Smooth muscle cell (in vitro differentiated cells): ENCODE results near the gene ARHGAP8. TPM values are rescaled to one million over a fixed set of nuclear protein-coding genes. Genes with fewer than 3 reads are reported as not detected.

Experiments used
- DNase-seq: peaks from one replicate; lab custom pipeline; 2025; ENCODE audit not compliant: unreplicated experiment; lab: John Stamatoyannopoulos, UW
- H2AFZ ChIP-seq: fragments of 200-600 bp; sonication (generic); 2 replicates; pipeline ENCODE4 v1.6.0; 2016; ENCODE audit warnings: antibody characterized with exemption, low read depth, mild to moderate bottlenecking
- H3F3A ChIP-seq: fragments of 200-600 bp; sonication (generic); 2 replicates; pipeline ENCODE4 v1.6.0; 2017; ENCODE audit warnings: antibody characterized with exemption, low read depth
- H3K27ac ChIP-seq: fragments of 200-600 bp; sonication (generic); 2 replicates; pipeline ENCODE4 v1.5.1; 2016; ENCODE audit warnings: low read depth, mild to moderate bottlenecking
- H3K27me3 ChIP-seq: fragments of 200-600 bp; sonication (generic); 2 replicates; pipeline ENCODE4 v1.6.1; 2016; ENCODE audit warnings: low read depth, mild to moderate bottlenecking
- H3K36me3 ChIP-seq: fragments of 200-600 bp; sonication (generic); 2 replicates; pipeline ENCODE4 v1.5.1; 2016; ENCODE audit warnings: low read depth
- H3K4me1 ChIP-seq: fragments of 200-600 bp; sonication (generic); 2 replicates; pipeline ENCODE4 v1.5.1; 2016; ENCODE audit warnings: low read depth
- H3K4me2 ChIP-seq: fragments of 200-600 bp; sonication (generic); 2 replicates; pipeline ENCODE4 v1.6.0; 2016; ENCODE audit warnings: mild to moderate bottlenecking
- H3K4me3 ChIP-seq: fragments of 200-600 bp; sonication (generic); 2 replicates; pipeline ENCODE4 v1.5.1; 2016; ENCODE audit warnings: mild to moderate bottlenecking
- H3K79me2 ChIP-seq: fragments of 200-600 bp; sonication (generic); 2 replicates; pipeline ENCODE4 v1.6.0; 2016; ENCODE audit warnings: low read depth, mild to moderate bottlenecking
- H3K9ac ChIP-seq: fragments of 200-600 bp; sonication (generic); 2 replicates; pipeline ENCODE4 v1.6.0; 2016; ENCODE audit warnings: low read depth
- H3K9me3 ChIP-seq: fragments of 200-600 bp; sonication (generic); replicated peaks from 2 replicates; pipeline ENCODE4 v1.5.1; 2016; ENCODE audit warnings: low read depth
- H4K20me1 ChIP-seq: fragments of 200-600 bp; sonication (generic); 2 replicates; pipeline ENCODE4 v1.6.0; 2016; ENCODE audit warnings: low read depth
- WGBS: methylation state at CpG from one replicate; pipeline ENCODE4 v1.1.7; 2016; ENCODE audit warnings: low lambda C conversion rate; 5-methylcytosine and 5-hydroxymethylcytosine counted together
- polyA plus RNA-seq: library from polyadenylated mRNA; unstranded; fragments of >200 nt; fragmentation: Nextera tagmentation; extraction: Ambion mirVana; gene quantifications from 2 replicates; pipeline ENCODE4 v1.2.1, GENCODE V29; 2016
- total RNA-seq: library from RNA; depleted of rRNA; stranded (reverse); fragments of >200 nt; gene quantifications from 2 replicates; pipeline ENCODE4 v1.2.3, GENCODE V29; 2014
- TF ChIP-seq, protein P1 (sequence below): fragments of 200-600 bp; sonication (generic); IDR thresholded peaks from 2 replicates; pipeline ENCODE4 v1.5.1; 2017; ENCODE audit warnings: borderline replicate concordance, mild to moderate bottlenecking, antibody characterized with exemption; ENCODE audit not compliant: insufficient read depth, poor library complexity, severe bottlenecking

The ARHGAP8 gene
- total and polyA plus RNA-seq, 2 experiments from 2014 or later = 5.8 to 11.4 TPM

DNA sequence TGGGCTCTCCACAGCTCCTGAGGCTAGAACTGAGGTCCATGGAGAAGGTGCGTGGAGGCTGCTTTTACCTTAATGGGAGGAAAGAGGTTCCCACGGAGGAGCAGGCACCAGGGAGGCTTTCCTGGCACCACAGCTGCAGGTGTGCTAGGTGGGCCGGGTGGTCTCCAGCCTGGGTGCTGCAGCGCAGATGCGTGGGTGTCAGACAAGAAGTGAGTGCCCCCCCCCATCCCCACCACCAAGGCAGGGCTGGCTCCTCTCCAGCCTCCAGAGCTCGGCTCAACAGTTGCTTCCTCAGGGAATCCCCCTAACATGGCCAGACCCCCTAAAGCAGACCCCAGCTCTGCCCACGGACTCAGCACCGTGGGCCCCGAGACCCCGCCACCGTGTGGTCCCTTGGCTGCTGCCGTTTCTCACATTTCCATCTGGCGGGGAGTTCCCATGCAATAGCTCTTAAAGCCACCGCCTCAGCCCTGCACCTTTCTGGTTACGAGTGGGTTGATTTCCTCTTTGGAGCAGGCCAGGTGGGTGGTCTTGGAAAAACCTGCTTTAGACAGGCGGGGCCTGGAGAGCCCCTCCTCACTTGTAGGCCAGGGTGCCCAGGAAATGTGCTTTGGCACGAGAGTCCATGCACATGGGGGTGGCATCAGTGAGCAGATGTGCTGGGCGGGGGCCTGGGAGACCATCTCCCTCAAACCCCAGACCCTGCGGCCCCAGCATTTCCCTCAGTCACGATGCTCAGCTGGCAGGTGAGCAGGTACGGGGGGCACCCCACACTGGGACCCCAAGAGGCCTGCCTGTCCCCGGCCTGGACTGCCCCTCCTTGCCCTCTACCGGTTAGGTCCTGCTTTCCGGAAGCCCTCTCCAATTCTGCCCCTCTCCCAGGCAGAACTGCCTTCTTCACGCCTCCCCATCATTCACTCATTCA, 93.7 kb downstream of the ARHGAP8 start:
- no peaks in the 10 kb centered on the region for H4K20me1 ChIP-seq
- TF ChIP-seq, protein P1, sequence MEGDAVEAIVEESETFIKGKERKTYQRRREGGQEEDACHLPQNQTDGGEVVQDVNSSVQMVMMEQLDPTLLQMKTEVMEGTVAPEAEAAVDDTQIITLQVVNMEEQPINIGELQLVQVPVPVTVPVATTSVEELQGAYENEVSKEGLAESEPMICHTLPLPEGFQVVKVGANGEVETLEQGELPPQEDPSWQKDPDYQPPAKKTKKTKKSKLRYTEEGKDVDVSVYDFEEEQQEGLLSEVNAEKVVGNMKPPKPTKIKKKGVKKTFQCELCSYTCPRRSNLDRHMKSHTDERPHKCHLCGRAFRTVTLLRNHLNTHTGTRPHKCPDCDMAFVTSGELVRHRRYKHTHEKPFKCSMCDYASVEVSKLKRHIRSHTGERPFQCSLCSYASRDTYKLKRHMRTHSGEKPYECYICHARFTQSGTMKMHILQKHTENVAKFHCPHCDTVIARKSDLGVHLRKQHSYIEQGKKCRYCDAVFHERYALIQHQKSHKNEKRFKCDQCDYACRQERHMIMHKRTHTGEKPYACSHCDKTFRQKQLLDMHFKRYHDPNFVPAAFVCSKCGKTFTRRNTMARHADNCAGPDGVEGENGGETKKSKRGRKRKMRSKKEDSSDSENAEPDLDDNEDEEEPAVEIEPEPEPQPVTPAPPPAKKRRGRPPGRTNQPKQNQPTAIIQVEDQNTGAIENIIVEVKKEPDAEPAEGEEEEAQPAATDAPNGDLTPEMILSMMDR = no peak
- no peak overlapping the region for H3K27ac ChIP-seq
- H3K4me3 ChIP-seq = no peak overlapping the region
- no peaks in the 10 kb centered on the region for H3F3A ChIP-seq
- DNase-seq = no peak
- peaks cover 7% of the 10 kb centered on the region for H3K9me3 ChIP-seq
- H3K27me3 ChIP-seq = no peaks in the 10 kb centered on the region
- H3K9ac ChIP-seq = no peak overlapping the region
- 91% methylated on average over 25 of the region's 25 CpGs for WGBS
- H3K79me2 ChIP-seq = no peaks in the 10 kb centered on the region
- no peaks in the 10 kb centered on the region for H3K4me1 ChIP-seq
- no peak overlapping the region for H2AFZ ChIP-seq
- H3K36me3 ChIP-seq = no peaks in the 10 kb centered on the region
- no peak overlapping the region for H3K4me2 ChIP-seq

DNA sequence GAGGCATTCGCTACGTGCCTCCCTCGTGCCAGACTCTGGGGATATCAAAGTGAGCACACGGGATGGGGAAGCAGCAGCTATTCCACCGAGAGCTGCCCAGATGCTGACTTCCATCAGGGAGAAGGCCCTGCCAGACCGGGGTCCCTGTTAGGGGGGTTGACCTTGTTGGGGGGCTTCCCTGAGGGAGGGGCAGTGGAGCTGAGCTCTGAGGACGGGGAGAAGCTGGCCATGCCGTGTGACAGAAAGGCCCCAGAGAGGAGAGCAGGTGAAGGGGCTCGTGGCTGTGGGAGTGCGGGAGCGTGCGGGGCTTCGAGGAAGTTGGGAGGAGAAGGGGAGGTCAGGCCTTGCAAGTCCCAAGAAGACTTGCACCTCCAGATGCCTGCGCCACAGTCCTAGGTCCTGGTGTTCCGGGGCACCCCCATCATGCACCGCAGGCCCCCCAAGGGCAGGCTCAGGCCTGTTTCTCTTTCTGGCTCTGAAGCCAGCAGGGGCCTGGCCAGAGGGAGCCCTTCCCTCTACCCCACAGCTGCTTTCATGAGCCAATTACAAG, 94.4 kb downstream of the ARHGAP8 start:
- Histone ChIP-seq H2AFZ (no peak overlapping the region), H3K9me3 (peaks cover 7% of the 10 kb centered on the region), H3K4me2 (no peak overlapping the region), H3K4me1 (no peaks in the 10 kb centered on the region), H3K9ac (no peak overlapping the region), H4K20me1 (no peaks in the 10 kb centered on the region), H3K36me3 (no peaks in the 10 kb centered on the region), H3K27ac (no peak overlapping the region), H3K79me2 (no peaks in the 10 kb centered on the region), H3F3A (no peaks in the 10 kb centered on the region), H3K27me3 (no peaks in the 10 kb centered on the region), H3K4me3 (no peak overlapping the region)
- 93% methylated on average over 11 of the region's 16 CpGs for WGBS
- no peak for DNase-seq
- TF ChIP-seq, protein P1 = no peak

DNA sequence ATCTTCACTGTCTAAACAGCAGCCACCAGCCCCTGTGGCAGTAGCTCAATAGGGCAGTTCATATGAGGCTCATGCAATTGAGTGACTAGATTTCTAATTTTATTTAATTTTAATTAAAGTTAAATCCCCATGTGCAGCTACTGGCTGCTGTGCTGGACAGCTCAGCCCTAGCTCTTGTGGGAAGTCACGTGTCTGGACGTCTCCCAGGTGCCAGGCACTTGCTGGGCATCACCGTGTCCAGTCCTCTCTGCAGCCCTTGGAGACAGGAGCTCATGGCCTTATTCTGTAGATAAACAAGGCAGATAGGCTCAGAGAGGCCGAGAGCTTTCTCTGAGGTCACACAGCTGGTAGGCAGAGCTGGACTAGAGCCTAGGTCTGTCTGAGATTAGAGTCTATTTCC, 95.0 kb downstream of the ARHGAP8 start:
- no peaks in the 10 kb centered on the region for H4K20me1 ChIP-seq
- H3K4me3 ChIP-seq = no peak overlapping the region
- no peak for DNase-seq
- H3K9ac ChIP-seq = no peak overlapping the region
- no peaks in the 10 kb centered on the region for H3K4me1 ChIP-seq
- peaks cover 7% of the 10 kb centered on the region for H3K9me3 ChIP-seq
- TF ChIP-seq, protein P1 = no peak
- 89% methylated on average over 4 of the region's 4 CpGs for WGBS
- no peaks in the 10 kb centered on the region for H3K27me3 ChIP-seq
- no peaks in the 10 kb centered on the region for H3K36me3 ChIP-seq
- no peaks in the 10 kb centered on the region for H3F3A ChIP-seq
- H2AFZ ChIP-seq = no peak overlapping the region
- no peaks in the 10 kb centered on the region for H3K79me2 ChIP-seq
- no peak overlapping the region for H3K27ac ChIP-seq
- H3K4me2 ChIP-seq = no peak overlapping the region

DNA sequence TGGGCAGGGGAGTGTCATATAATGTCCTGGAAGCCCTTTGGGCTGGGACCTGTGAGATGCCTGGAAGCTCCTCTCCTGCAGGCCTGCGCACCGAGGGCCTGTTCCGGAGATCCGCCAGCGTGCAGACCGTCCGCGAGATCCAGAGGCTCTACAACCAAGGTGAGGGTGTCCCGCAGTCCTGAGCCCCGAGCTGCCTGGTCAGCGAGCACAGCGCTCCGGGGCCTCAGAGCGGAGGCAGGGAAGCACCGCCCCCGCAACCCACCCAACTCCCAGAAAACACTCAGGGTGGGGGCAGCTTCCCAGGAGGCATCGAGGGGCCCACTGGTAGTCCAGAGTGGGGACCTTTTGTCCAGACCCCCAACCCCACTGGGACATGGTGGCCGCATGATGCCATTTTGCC, 95.5 kb downstream of the ARHGAP8 start:
- no peak for DNase-seq
- Histone ChIP-seq H3K27me3 (no peaks in the 10 kb centered on the region), H3K4me3 (no peak overlapping the region), H2AFZ (no peak overlapping the region), H3K27ac (no peak overlapping the region), H3K4me1 (no peaks in the 10 kb centered on the region), H3K9ac (no peak overlapping the region), H3K4me2 (no peak overlapping the region), H3K9me3 (peaks cover 7% of the 10 kb centered on the region), H3F3A (no peaks in the 10 kb centered on the region), H3K79me2 (no peaks in the 10 kb centered on the region), H3K36me3 (no peaks in the 10 kb centered on the region), H4K20me1 (no peaks in the 10 kb centered on the region)
- TF ChIP-seq, protein P1 = no peak
- WGBS = 93% methylated on average over 18 of the region's 18 CpGs
